NCI-H748 (cell line): Measurements from ENCODE around the gene AK9.
A peak's percentile ranks its signal among the peaks of the same experiment; 100 is the strongest.

ENCODE experiments used
- DNase-seq: peaks from one replicate; lab custom pipeline; 2025; ENCODE audit not compliant: unreplicated experiment; lab: John Stamatoyannopoulos, UW

The AK9 gene

DNA sequence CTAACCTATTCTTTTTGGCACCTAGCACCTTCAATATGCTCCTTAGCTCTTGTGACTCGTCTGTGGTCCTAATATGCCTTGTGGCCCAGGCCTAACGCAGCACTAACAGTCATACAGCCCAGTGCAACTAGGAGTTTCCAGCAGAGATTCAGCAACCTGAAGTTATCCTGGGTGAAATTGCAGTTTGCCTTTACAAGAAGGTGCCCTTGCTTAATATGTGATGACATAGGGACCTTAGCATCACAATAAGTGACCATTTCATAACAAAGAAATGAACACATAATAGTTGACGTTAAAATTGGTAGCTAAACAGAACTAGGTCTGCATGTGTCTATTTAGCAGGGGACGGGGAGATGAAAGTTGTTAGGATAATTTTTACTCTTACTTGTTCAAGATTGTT, 10.2 kb upstream of the AK9 start:
- DNase-seq, result no peak

- no peak for DNase-seq
These were observed 5.4 kb upstream of the AK9 start for GRCh38 chr6:109696355-109696754.

- peak; percentile 45 for DNase-seq
These were observed 4.5 kb upstream of the AK9 start for GRCh38 chr6:109695468-109695867.

GRCh38 chr6:109693111-109693510, 2.1 kb upstream of the AK9 start:
- no peak for DNase-seq

GRCh38 chr6:109690373-109690736, 647 bp downstream of the AK9 start:
- peak; percentile 92 for DNase-seq

GRCh38 chr6:109687271-109687761, 3.7 kb downstream of the AK9 start:
- no peak for DNase-seq

DNA sequence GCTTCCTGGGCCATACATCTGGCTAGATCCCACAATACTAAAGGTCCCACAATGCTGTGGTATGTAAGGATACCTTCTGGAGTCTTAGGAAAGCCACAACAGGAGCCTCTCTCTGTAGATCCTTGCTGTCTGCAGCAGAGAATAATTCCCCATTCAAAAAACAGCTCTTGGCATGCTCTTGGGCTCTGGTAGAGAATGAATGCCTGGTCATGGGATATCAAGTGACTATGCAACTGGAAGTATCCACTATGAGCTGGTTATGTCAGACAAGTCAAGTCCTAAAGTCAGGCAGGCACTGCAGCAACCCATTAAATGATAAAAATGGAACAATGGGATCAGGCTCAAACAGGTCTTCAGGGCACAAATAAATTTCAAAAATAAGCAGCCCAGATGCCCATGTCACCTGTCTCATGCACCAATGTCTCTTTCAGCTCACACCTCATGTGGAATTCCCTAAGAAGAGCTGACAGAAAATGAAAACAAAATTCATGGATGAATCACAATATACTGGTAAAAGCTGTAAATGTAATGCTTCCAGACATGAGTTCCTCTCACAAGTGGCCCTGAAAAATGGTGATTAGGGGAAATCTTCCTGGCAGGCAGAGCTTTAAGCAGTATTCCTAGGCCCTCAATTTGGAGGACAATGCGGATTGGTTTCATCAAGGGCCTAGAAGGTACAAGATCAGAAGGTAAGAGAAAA, 4.3 kb downstream of the AK9 start:
- DNase-seq, result no peak

DNA sequence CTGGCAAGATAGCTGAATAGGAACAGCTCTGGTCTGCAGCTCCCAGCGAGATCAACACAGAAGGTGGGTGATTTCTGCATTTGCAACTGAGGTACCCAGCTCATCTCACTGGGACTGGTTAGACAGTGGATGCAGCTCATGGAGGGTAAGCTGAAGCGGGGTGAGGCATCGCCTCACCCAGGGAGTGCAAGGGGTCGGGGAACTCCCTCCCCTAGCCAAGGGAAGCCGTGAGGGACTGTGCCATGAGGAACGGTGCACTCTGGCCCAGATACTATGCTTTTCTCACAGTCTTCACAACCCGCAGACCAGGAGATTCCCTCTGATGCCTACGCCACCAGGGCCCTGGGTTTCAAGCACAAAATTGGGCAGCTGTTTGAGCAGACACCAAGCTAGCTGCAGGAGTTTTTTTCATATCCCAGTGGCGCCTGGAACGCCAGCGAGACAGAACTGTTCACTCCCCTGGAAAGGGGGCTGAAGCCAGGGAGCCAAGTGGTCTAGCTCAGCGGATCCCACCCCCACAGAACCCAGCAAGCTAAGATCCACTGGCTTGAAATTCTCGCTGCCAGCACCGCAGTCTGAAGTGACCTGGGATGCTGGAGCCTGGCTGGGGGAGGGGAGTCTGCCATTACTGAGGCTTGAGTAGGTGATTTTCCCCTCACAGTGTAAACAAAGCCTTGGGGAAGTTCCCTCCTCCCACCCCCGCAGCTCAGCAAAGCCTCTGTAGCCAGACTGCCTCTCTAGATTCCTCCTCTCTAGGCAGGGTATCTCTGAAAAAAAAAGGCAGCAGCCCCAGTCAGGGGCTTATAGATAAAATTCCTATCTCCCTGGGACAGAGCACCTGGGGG, 12.1 kb downstream of the AK9 start:
- peak; percentile 74 for DNase-seq

GRCh38 chr6:109678240-109678639, 12.8 kb downstream of the AK9 start:
- no peak for DNase-seq

GRCh38 chr6:109676724-109677123, 14.3 kb downstream of the AK9 start:
- no peak for DNase-seq

DNA sequence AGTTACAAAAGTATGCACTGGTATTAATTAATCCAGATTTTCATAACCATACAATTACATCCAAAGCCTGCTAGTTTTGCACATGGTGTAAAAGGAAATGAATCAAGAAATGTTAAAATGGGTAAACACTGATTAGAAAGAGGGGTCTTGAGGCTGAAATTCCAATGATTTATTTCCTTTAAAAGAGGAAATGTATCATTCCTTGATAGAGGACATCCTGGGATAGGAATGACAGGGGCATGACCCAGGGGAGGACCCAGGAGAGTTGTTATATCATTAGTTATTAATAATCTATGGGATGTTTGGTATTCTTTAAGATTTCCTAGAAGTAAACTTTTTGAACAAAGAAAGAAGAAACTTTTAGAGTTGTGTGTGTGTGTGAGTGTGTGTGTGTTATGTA, 18.2 kb downstream of the AK9 start:
- no peak for DNase-seq

- DNase-seq, result no peak
These were observed 18.8 kb downstream of the AK9 start for GRCh38 chr6:109672175-109672574.

DNA sequence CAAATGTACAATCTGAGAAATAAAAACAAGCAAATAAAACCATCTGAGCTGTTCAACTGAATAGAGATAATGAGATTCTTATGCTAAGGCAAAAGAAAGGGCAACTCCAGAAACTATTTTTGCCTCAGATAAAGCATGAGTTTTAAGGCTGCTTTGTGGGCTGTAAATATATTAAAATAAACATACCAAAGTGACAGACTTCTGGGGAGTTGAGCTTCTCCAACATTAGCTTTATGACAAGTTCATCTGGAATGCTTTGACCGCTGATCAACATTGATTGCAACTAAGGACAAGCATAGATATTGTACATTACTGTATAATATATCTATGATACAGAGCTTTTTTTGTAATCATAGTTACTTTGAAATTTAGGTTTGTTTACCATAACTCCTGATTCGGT, 19.3 kb downstream of the AK9 start:
- DNase-seq, result no peak

DNA sequence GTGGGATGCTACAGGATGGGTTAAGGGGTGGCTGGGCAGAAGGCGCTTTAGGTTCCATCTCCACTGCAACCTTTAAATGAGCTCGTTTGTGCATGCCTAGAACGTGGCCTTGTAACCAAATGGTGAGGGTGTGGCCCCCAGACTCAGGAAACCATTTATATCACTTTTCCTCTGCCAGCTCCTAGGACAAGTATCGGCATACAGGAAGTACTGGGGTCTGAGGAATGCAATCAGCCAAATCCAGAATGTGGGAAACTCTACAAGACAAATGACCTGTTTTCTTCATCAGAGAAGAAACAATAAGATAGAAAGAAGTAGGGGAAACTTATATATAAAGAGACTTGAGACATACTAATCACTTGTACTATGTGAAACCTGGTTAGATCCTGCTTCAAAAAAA, 21.2 kb downstream of the AK9 start:
- no peak for DNase-seq

DNA sequence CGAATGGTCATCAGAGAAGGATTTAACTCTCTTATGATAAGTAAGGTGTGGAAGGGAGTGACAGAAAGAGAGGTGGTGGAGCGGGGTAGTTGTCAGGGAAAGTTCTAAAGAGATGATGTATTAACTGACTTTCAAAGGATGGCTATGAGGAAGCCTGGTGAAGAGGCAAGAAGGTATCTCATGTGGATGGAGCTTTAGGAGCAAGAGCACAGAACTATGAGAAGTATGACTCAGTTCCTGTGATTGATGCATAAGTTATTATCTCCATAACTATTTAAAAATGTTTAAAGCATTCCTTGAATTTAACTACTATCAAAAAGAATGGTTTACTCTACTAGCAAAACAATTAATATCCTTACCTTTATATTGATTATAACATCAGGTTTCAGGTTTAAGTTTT, 28.8 kb downstream of the AK9 start:
- DNase-seq, result no peak

- no peak for DNase-seq
These were observed 30.3 kb downstream of the AK9 start for GRCh38 chr6:109660526-109661320.

GRCh38 chr6:109655761-109656262, 35.2 kb downstream of the AK9 start:
- DNase-seq, result no peak

GRCh38 chr6:109653264-109653663, 37.7 kb downstream of the AK9 start:
- DNase-seq, result no peak

DNA sequence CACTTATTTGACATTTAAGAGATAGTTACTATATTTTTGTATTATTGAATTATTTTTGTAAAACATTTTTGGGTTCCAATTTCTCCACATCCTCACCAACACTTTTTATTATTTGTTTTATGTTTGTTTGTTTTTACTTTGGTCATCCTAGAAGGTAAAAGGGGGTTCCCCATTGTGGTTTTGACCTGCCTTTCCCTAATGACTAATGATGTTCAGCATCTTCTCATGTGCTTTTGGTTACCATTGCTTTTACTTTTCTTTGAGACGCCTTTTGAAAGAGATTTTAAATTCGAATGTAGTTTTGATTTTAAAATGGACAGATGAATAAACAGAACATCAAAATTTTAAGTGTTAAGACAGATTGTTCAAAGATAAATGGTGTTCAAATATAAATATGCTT, 46.9 kb downstream of the AK9 start:
- DNase-seq, result no peak

DNA sequence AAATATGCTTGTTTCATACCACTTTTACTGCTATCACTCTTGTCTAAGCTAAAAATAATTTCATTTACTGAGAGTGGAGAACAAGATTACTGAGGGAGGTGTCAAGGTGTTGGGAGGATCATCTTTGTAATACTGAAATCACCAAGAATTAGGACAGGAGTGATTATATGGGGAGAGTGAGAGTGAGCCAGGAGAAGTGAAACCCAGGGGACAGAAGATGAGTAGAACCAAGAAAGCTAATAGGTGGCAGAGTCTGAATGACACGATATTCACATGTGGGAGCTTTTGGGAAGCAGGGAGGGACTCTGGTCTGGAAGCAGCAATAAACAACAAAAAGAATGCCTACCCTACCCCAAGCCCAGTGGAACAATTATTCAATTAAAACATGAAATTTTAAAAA, 58.6 kb downstream of the AK9 start:
- no peak for DNase-seq

DNA sequence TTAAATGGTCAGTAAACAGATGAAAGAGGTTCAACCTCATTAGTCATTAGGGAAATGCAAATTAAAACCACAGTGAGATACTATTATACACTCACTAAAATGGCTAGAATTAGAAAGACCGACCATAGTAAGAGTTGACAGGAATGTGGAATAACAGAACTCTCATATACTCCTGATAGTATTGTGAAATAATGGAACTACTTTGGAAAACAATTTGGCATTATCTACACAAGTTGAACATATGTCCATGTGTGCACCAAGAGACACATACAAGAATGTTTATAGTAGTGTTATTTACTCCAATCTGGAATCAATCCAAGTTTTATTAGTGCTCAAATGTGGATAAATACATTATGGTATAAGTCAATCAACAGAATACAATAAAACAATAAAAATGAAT, 59.6 kb downstream of the AK9 start:
- no peak for DNase-seq
